ENCODE results near the gene FRRS1L. TPM values are rescaled to one million over a fixed set of nuclear protein-coding genes. Genes with fewer than 3 reads are reported as not detected.

FRRS1L gene
- total RNA-seq, 1 donor from 2014 or later: not detected

DNA sequence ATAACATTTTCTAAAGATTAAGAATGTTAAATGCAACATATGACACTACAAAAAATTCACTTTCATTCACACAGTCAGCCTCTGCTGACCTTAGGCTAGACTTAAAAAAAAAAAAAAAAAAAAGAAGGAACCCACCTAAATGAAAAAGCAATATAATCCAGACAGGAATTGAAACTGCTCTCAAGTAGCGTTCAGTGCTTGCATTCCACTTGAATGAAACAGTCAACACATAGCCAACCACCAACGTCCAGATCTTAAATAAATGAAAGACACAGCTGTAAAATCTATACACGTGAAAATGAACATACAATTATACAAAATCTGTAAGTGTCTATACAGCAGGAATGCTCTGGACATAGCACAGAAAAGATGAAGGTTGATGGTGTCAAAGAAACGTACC is 58.7 kb downstream of the FRRS1L start:
- DNase-seq (ENCODE audit: low read depth): no peak

DNA sequence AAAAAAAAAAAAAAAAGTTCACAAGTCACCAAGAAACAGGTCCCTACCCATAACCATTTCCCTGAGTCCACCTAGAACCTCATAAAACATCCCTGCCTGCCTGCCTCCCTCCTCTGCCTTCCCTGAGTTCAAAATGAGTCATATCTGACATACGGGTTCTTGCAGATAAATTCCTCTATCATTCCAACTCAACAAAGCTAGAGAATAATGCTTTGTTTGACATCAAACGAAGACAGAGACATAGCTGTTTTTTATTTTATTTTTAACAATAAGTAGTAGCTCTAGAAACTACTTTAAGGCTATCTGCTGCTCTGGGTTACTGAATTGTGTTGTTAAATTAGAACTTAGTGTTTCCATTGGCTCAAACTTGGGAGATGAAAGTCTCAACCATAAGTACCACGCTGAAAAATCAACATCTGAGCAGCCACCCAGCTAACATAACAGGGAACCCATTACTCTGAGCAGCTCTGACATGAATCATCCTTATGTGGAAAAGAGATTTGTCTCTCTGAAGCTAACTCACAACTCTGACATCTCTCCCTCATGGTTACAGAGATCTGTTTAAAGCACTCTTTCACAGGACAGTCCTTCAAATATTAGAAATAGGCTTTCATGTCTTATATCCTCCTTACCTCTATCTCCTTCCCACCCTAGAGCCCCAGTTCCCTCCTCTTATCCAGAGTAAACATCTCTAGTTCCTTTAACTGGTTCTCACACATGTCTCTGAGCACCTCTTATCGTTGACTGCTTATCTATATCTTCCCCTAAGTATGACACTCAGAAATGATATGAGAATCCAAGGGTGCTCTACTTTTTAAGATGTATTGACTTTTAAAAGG is 59.4 kb downstream of the FRRS1L start:
- DNase-seq (ENCODE audit: low read depth): peak; percentile 42

DNA sequence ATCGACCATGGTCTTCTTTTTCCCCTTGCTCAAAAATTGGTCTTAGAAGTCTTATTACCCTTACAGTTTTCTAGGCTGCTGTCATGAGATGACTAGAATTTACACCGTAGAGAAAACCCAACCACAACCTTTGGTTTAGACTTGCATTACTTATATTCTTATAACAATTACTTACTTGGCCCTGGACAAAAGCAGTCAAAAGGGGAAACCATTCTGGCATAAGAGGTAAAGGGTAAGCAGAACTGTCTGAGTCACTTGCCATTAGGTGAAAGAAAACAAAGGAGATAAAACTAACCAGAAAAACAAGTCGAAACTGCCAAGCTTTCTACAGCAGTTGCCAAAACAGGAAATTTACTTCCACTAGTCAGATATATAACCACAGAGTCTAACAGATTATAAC is 65.2 kb downstream of the FRRS1L start:
- DNase-seq (ENCODE audit: low read depth): peak; percentile 32

DNA sequence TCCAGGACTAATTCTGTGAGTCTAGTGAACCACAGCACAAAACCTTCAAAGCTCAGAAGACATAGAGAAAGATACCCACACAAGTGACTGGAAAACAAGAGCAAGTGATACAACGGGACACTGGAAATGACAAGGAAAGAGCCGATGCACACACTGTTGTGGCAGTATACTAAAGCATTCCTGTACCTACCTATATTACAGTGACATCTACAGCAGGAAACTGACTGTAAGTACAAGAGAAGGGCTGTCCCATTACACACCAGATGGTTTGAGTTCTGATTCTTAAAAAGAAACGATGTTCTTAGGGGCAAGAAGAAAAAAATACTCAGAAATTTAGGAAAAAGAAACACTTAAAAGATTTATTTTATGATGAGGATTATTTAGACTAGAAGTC is 65.8 kb downstream of the FRRS1L start:
- DNase-seq (ENCODE audit: low read depth): no peak

DNA sequence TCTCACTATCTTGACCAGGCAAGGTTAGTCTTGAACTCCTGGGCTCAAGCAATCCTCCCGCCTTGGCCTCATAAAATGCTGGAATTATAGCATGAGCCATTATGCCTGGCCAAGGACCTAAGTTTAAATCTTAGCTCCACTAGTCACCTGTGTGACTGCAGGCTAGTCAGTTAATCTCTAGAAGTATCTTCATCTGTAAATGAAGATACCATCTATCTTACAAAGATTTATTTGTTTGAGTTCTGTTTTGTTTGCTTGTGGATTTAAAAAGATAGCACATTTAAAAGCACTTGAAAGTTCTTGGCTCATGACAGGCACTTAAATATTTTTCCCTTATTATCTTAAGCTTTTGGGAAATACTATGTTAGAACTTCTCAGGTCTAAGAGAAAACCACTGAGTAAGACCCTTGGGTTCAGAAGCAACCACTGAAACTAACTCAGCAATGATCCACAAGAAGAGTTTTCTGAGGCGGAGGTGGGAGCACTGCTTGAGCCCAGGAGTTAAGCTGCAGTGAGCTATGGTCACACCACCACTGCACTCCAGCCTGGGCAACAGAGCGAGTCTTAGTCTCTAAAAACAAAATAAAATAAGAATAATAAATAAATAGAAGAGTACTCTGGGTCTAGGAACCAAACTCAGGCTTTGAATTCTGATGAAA is 66.4 kb downstream of the FRRS1L start:
- no peak for DNase-seq (ENCODE audit: low read depth)

DNA sequence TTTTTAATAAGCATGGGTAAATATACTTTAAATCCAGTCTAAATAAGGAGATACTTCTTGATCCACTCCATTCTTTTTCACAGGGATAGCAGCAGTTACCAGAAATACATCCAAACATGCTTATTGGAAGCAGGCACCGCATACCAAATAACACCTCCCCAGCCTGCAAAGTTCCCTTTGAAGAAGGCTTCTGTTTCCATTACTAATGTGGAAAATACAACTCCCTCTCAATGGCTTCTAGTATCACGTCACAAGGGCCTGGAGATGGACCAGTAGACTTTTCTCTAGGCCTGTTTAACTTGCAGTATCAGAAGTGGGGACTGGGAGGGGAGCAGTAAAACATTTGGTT is 68.1 kb downstream of the FRRS1L start:
- DNase-seq (ENCODE audit: low read depth): no peak

DNA sequence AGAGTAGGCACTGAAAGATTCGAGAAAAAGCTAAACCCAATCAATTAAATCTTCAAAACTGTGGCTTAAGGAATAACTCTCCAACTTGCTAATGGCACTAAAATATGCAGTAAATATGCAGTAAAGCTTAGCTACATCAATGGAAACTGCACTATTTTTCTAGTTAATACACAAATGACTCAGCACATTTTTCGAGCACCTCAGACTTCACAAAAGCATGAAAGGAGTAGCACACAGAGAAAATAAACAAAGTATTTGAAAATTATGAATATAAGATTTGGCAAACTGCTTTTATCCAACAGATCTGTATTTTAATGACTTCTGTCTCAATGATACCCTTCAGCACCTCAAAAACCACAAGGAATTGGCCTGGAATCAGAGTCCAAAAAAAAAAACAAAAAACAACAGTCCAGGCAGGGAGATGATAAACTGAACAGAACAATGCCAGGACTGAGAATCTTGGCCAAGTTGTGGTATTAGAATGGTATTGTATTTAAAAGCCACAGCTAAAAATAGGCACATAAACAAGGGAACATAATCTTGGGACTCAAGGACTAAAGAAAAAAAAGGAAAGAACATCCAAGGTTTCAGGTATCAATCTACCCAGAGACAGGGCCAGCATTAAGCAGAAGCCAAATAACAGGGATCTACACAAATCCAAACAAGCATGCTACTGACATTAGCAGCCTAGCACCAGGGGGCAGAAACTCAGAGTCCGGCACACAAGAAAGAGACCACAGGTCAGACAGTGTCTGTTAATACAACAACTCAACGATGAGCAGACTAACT is 68.7 kb downstream of the FRRS1L start:
- peak; percentile 96 for DNase-seq (ENCODE audit: low read depth)

DNA sequence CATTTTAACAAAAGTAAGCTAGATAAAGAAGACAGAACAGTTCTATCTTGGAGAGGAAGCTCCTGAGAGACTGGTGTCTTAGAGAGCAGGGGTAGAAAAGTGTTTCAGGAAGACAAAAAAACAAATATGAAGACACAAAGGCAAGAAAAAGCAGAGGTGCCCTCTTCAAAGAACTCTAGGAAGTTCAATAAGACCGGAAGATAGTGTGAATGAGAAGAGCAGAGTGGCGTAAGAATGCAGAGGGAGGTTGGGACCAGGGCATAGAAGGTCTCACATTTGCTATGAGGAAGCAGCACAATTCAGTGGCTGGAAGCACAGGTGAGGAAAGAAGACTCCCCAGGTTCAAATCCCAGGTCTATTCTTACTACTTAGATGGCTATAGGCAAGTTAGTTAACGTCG is 69.9 kb downstream of the FRRS1L start:
- no peak for DNase-seq (ENCODE audit: low read depth)

DNA sequence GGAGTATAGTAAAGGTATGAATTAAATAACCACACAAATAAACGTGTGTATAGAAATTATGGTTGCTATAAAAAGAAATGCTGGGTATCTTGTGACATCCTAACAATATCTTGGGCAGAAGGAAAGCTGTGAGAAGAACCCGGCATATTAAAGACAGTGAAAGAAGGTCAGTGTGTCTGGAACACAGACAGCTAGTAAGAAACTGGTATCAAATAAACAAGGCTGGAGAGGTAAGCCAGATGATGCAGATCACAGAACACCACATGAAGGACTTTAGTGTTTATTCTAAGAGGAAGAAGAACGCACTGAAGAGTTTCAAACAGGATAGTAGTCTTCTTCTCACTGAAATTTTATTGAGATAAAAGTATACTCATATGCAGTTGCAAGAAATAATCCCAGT is 71.7 kb downstream of the FRRS1L start:
- DNase-seq (ENCODE audit: low read depth): no peak

DNA sequence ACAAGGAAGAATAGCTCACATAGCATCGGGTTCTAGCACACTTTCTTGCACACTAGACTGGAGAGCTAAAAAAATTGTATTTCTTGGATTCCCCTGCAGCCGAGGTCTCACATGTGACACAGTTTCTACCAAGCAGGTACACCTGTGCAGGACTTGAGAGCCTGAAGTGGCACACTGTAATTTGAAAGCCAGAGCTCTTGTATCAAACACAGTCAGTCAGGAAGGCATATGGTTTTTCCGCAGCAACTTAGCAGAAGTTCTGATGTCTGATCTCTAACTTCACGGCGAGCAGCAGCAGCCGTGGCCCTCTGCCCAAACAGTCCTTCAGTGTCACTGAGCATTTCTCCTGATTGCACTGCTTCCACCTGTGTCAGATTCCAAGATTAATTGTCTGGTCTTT is 72.8 kb downstream of the FRRS1L start:
- no peak for DNase-seq (ENCODE audit: low read depth)

DNA sequence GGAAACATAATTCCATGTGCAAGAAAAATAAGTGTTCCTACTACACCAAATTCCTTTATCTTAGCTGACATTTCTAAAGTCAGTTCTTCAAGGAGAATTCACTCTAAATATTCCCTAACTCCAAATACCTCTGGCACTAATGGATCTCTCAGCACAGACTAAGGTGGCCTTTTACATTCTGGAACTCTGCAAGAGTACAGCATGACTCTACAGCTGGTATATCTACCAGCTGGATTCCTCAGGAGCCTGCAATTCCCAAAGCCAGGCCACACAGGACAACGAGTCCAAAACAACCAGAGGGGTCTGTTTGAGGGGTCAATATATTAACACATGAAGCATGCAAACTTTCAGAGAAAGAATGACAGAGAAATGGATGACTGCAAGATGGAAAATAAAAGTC is 74.5 kb downstream of the FRRS1L start:
- DNase-seq (ENCODE audit: low read depth): no peak

DNA sequence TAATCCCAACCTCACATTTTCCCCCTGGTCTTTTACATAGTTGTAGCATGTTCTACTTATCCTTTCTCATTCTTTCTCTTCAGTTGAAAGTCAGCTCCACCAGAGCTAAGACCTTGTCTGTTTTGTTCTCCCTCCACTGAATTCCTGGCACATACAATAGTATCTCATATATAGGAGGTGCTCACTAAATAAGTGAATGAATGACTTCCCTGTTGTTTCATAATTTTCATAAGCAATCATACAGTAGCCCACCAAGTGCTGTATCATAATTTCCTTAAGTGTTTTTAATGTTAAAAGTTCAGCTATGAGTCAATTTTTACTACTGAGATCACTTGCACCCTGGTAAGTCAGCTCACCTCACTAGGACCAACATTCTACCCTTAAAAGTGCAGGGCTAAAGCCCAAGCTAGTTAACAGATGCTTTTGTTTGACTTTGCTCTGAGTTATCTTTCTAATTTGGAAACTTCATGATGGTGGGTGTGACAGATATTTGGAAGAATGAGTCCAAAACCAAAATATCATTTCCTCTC is 74.9 kb downstream of the FRRS1L start:
- no peak for DNase-seq (ENCODE audit: low read depth)

DNA sequence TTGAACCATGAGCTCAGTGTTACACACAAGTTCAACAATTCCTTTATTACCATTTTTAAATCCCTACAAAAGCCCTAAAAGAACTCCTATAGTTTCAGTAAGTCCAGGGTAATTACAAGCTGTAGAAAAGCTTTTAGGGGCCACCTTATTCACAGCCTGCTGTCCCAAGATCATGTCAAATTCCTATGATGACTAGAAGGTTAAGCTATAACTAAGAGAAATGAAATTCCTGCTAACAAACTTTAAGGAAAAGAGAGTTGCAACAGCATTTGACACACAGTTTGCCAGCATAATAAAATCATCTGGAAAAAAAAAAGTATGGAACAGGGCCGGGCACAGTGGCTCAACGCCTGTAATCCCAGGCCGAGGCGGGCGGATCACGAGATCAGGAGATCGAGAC is 78.8 kb downstream of the FRRS1L start:
- DNase-seq (ENCODE audit: low read depth): no peak

DNA sequence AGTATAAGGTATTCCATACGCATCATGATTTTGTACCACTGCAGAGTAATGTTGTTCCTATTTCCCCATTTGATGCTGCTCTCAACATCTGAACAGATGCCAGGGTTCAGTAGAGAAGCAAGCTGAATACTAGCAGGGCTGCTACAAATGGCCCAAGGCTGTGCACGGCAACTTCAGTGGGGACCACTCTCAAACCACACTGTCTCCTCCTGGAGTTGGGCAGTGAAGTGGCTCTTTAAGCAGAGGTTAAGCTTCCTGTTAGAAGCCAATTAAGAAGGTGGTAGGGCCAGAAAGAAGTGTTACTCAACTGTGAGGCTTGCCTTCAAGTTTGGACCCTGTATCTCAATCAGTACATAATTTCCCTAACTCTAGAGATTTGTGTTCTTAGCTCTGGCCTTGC is 79.3 kb downstream of the FRRS1L start:
- DNase-seq (ENCODE audit: low read depth): no peak

DNA sequence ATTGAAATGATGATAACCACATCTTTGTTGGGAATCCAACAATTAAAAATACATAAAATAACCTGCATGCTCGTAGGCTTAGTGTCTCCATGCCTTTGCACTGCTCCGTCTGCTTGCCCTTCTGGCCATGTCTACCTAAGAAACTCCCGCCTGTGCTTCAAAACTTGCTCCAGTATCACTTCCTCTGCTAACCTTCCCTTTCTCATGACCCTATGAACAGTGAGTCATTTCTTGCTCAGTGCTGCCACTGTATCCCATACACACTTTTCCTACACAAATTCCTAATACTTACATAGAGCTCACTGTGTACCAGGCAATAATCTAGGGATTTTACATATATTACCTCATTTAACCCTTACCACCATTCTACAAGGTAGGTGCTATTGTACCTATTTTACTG is 80.8 kb downstream of the FRRS1L start:
- no peak for DNase-seq (ENCODE audit: low read depth)

DNA sequence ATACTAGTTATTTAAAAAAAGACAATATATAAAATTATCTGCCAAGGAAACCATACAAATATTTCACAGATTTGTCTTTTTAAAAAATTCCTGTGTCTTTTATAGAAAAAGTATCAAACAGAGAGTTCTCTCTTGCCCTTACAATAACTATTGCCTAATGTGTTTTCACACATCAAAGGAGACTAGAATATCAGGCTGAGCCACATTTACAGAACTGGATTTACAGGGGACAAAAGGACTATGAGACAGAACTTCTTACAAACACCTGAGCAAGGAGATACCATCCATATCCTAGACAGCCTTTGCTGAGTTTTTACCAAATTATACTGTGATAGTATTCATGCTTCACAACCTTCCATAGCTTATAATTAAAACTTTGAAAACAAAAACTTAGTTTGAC is 81.5 kb downstream of the FRRS1L start:
- no peak for DNase-seq (ENCODE audit: low read depth)

DNA sequence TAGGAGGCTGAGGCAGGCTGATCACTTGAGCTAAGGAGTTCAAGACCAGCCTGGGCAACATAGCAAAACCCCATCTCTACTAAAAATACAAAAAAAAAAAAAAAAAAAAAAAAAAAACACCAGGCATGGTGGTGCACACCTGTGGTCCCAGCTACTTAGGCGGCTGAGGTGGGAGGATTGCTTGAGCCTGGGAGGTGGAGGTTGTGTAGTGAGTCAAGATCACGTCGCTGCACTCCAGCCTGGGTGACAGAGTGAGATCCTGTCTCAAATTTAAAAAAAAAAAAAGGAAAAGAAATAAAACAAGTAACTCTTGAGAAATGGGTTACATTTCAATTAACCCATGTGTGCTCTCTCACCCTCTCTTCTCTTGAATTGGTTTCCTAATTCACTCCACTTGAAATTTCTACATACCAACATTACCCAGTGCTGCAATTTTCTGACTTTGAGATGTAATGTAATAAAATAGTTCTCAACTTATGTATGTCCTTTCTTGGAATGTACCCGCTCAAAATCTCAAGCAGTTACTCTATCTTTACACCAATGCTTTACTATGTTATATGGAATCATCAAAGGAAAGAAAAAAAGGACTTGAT is 83.1 kb downstream of the FRRS1L start:
- no peak for DNase-seq (ENCODE audit: low read depth)

DNA sequence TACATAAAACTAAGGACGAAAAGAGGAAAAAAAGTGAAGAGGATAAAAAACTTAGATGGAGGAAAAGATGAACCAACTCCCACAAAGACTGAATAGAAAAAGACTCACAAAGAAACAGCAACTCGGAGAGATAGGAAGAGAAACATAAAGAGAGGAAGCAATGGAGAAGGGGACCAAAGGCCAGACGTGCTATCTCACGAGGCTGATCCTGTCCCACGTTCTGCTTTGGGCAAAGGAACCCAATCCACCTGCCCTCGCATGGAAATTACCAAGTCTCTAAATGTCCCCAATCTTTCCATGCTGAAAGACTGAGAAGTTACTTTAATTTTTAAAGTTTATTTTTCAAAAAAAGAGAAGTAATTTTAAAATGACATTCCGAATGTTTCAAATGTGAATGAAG is 83.9 kb downstream of the FRRS1L start:
- no peak for DNase-seq (ENCODE audit: low read depth)

DNA sequence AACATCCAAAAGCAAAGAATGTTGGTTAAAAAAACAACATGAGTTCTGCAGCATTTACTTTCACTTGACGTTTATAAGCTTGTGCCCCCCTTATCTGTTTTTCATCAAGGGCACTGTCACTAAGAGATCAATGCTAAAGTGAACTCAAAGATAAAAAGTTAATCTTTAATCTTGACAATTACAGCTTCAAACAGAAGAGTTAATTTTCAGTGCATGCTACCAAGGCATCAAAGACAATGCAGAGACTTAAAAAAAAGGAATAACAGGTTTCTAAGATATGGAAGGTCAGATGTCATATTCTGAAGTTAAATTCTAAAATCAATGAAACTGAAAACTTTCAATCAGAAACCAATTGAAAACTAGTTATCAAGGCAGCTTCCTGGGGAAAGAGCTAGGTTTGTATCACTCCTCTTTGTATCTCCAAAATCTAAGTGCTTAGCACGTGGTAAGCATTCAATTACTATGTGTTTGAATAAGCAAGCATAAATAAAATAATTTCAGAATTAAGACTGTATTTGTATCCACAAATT is 84.9 kb downstream of the FRRS1L start:
- no peak for DNase-seq (ENCODE audit: low read depth)
